ENCODE measurements around the gene ECE2.

The ECE2 gene

GRCh38 chr3:184261854-184262763 lies 13.7 kb upstream of the ECE2 start (continued):
- TF ChIP-seq ZBTB10 (tag by site-specific recombination; IDR thresholded peaks at IDR 0.05) (peak; percentile 33; the same call in 1 of the 2 replicates), OSR2 (tag by site-specific recombination; IDR thresholded peaks at IDR 0.05) (no peak), BCL11B (tag by site-specific recombination; IDR thresholded peaks at IDR 0.05; ENCODE audit: low read depth) (peak; percentile 36; the same call in 1 of the 2 replicates), ZBTB20 (tag by site-specific recombination; IDR thresholded peaks at IDR 0.05) (peak; percentile 34; the same call in 1 of the 2 replicates), ZNF692 (tag by site-specific recombination; IDR thresholded peaks at IDR 0.05) (peak; percentile 35; the same call in 1 of the 2 replicates), ZNF513 (tag by site-specific recombination; IDR thresholded peaks at IDR 0.05) (no peak), ZFP41 (tag by site-specific recombination; IDR thresholded peaks at IDR 0.05; ENCODE audit: borderline replicate concordance) (no peak), ZNF560 (tag by site-specific recombination; IDR thresholded peaks at IDR 0.05; ENCODE audit: borderline replicate concordance) (no peak), SP7 (tag by site-specific recombination; IDR thresholded peaks at IDR 0.05) (peak; percentile 68; the same call in 1 of the 2 replicates), HOXA7 (CRISPR knock-in tag; IDR thresholded peaks at IDR 0.05; ENCODE audit: borderline replicate concordance) (no peak), PRDM6 (tag by site-specific recombination; IDR thresholded peaks at IDR 0.05) (no peak), ZBTB48 (tag by site-specific recombination; IDR thresholded peaks at IDR 0.05) (peak; percentile 93), HIC1 (tag by site-specific recombination; IDR thresholded peaks at IDR 0.05) (peak; percentile 82; the same call in 1 of the 2 replicates), ZNF629 (tag by site-specific recombination; IDR thresholded peaks at IDR 0.05) (0 out of 2 replicates have a peak, but pooled peaks have one; percentile 19), ZNF391 (tag by site-specific recombination; IDR thresholded peaks at IDR 0.05; ENCODE audit: borderline replicate concordance, low read depth) (peak; percentile 78; the same call in 1 of the 2 replicates), ZNF155 (tag by site-specific recombination; IDR thresholded peaks at IDR 0.05) (no peak), ZEB2 (tag by site-specific recombination; IDR thresholded peaks at IDR 0.05) (0 out of 2 replicates have a peak, but pooled peaks have one; percentile 39), ZNF10 (tag by site-specific recombination; IDR thresholded peaks at IDR 0.05) (no peak), ZNF585B (tag by site-specific recombination; IDR thresholded peaks at IDR 0.05) (no peak), GLIS2 (tag by site-specific recombination; IDR thresholded peaks at IDR 0.05) (peak; percentile 86), GLIS1 (tag by site-specific recombination; IDR thresholded peaks at IDR 0.05) (peak; percentile 99), ZBTB7A (tag by site-specific recombination; IDR thresholded peaks at IDR 0.05; ENCODE audit: low read depth) (peak; percentile 72; the same call in 1 of the 2 replicates), PBX3 (CRISPR knock-in tag; IDR thresholded peaks at IDR 0.05) (no peak), ZNF426 (tag by site-specific recombination; IDR thresholded peaks at IDR 0.05) (no peak), ZSCAN23 (tag by site-specific recombination; IDR thresholded peaks at IDR 0.05) (0 out of 2 replicates have a peak, but pooled peaks have one; percentile 30)

Data from HEK293 (cell line).